DOHH2 (cell line): ENCODE data around the gene RNF8.

ENCODE experiments used
- CTCF ChIP-seq: fragments of 200-600 bp; sonication (generic); IDR thresholded peaks from one replicate; pipeline ENCODE4 v1.5.1; 2014; ENCODE audit warnings: antibody characterized with exemption, mild to moderate bottlenecking, low read depth, low read length; ENCODE audit not compliant: poor library complexity, severe bottlenecking
- EZH2phosphoT487 ChIP-seq: fragments of 200-600 bp; sonication (generic); IDR thresholded peaks from 2 replicates; pipeline ENCODE4 v1.6.1; 2017; ENCODE audit warnings: borderline replicate concordance, mild to moderate bottlenecking, antibody characterized with exemption, low read length, moderate library complexity, mixed read lengths

- no peak for TF ChIP-seq EZH2phosphoT487
- no peak for TF ChIP-seq CTCF
Observed at GRCh38 chr6:37316071-37316470, 37.7 kb upstream of the RNF8 start.
